Lung (tissue), 12 donors: ENCODE measurements around the gene PCSK6. TPM values are rescaled to one million over a fixed set of nuclear protein-coding genes. Genes with fewer than 3 reads are reported as not detected.

Experiments used
- ATAC-seq: fragments of 200-7000 bp; cut with Tn5 transposase; one replicate; pipeline ENCODE4 v1.9.1; 2020; ENCODE audit warnings: moderate number of reproducible peaks; ENCODE audit not compliant: insufficient read depth, low FRiP score
- DNase-seq, 3 donors: peaks; one replicate each; pipeline ENCODE4 v3.0.0-alpha.2; 2013 to 2017
- H3K27ac ChIP-seq, 2 donors: one replicate each; pipeline ENCODE4 v1.5.1; 2013; ENCODE audit warnings: mild to moderate bottlenecking in 2 of 2, moderate library complexity in 2 of 2, control low read depth in 1 of 2, inconsistent platforms in 1 of 2, low read depth in 1 of 2, low read length in 1 of 2
- H3K27me3 ChIP-seq, 3 donors: one replicate each; pipeline ENCODE4 v1.5.1; 2013; ENCODE audit warnings: low read length in 2 of 3; ENCODE audit not compliant: control insufficient read depth in 3 of 3, insufficient read depth in 3 of 3
- H3K36me3 ChIP-seq, 4 donors: one replicate each; pipeline ENCODE4 v1.5.1; 2013; ENCODE audit warnings: low read length in 4 of 4, mild to moderate bottlenecking in 1 of 4, moderate library complexity in 1 of 4; ENCODE audit not compliant: control insufficient read depth in 4 of 4, insufficient read depth in 4 of 4
- H3K4me1 ChIP-seq, 5 donors: one replicate each; pipeline ENCODE4 v1.5.1; 2013; ENCODE audit warnings: low read length in 5 of 5, mild to moderate bottlenecking in 2 of 5, moderate library complexity in 1 of 5; ENCODE audit not compliant: control insufficient read depth in 5 of 5, insufficient read depth in 5 of 5
- H3K4me3 ChIP-seq: one replicate; pipeline ENCODE4 v1.5.1; 2013; ENCODE audit warnings: mild to moderate bottlenecking, control low read depth, moderate library complexity
- H3K9ac ChIP-seq, 2 donors: one replicate each; pipeline ENCODE4 v1.5.1; 2013; ENCODE audit warnings: low read length in 2 of 2, control low read depth in 1 of 2; ENCODE audit not compliant: insufficient read depth in 1 of 2
- H3K9me3 ChIP-seq, 4 donors: one replicate each; pipeline ENCODE4 v1.5.1; 2013; ENCODE audit warnings: low read length in 3 of 4, mild to moderate bottlenecking in 1 of 4, moderate library complexity in 1 of 4; ENCODE audit not compliant: control insufficient read depth in 4 of 4, insufficient read depth in 3 of 4
- CTCF ChIP-seq: IDR thresholded peaks from 2 replicates; pipeline ENCODE4 v1.5.1; 2012; ENCODE audit warnings: mild to moderate bottlenecking; ENCODE audit errors: control extremely low read depth, extremely low read depth
- WGBS, 2 donors: extraction: QIAGEN DNeasy Blood & Tissue Kit; methylation state at CpG; one replicate each; pipeline ENCODE4 v1.1.7; 2013; 5-methylcytosine and 5-hydroxymethylcytosine counted together
- polyA plus RNA-seq, 2 donors: library from polyadenylated mRNA; stranded (reverse); fragments of 200-250 nt; gene quantifications; one replicate each; pipeline ENCODE4 v1.2.1, GENCODE V29; 2013
- total RNA-seq, 2 donors: library from RNA; depleted of rRNA in 1 of 2; stranded (reverse); fragments of >200 nt in 1 of 2; gene quantifications; one replicate each; pipeline ENCODE4 v1.2.1, GENCODE V29; 2014 to 2021
- donor health status: control.
- donor health status: control.
- donor health status: Bipolar disorder and iron deficiency.
- donor health status: healthy.
- donor health status: DM: yes; HTN: yes; CAD: no.

The PCSK6 gene
- total and polyA plus RNA-seq, 4 donors: 4.6 to 41.0 (median 8.4) TPM

GRCh38 chr15:101393172-101393571 lies 96.3 kb downstream of the PCSK6 start:
- ATAC-seq (no peak), DNase-seq (no peak)
- Histone ChIP-seq H3K27me3 (no peaks in the 10 kb centered on the region), H3K4me1 (no peaks in the 10 kb centered on the region), H3K4me3 (no peak overlapping the region), H3K9me3 (no peaks in the 10 kb centered on the region), H3K27ac (no peak overlapping the region), H3K9ac (no peak overlapping the region), H3K36me3 (peaks cover 0 to 2% (median 0%) of the 10 kb centered on the region in 4 donors)
- 96% methylated on average over 13 of the region's 13 CpGs for WGBS, 2 donors
- TF ChIP-seq CTCF: no peak

GRCh38 chr15:101391981-101392640 lies 97.4 kb downstream of the PCSK6 start:
- Histone ChIP-seq H3K9me3 (no peaks in the 10 kb centered on the region), H3K36me3 (peaks cover 0 to 2% (median 0%) of the 10 kb centered on the region in 4 donors), H3K4me1 (no peaks in the 10 kb centered on the region), H3K4me3 (no peak overlapping the region), H3K9ac (no peak overlapping the region), H3K27me3 (no peaks in the 10 kb centered on the region), H3K27ac (no peak overlapping the region)
- no peak for TF ChIP-seq CTCF
- DNase-seq (no peak), ATAC-seq (no peak)
- WGBS, 2 donors: 62 to 77% methylated on average over 17 of the region's 17 CpGs

GRCh38 chr15:101391431-101391830 lies 98.1 kb downstream of the PCSK6 start:
- TF ChIP-seq CTCF: no peak
- Histone ChIP-seq H3K9me3 (no peaks in the 10 kb centered on the region), H3K4me3 (no peak overlapping the region), H3K4me1 (no peaks in the 10 kb centered on the region), H3K9ac (no peak overlapping the region), H3K27me3 (no peaks in the 10 kb centered on the region), H3K27ac (no peak overlapping the region), H3K36me3 (peaks cover 0 to 2% (median 0%) of the 10 kb centered on the region in 4 donors)
- DNase-seq (no peak), ATAC-seq (no peak)
- WGBS, 2 donors: 84 to 92% methylated on average over 10 of the region's 10 CpGs

GRCh38 chr15:101390462-101390861 lies 99.0 kb downstream of the PCSK6 start:
- WGBS, 2 donors: 82 to 90% methylated on average over 8 of the region's 8 CpGs
- no peaks in the 10 kb centered on the region for H3K27me3 ChIP-seq
- ATAC-seq (no peak), DNase-seq (no peak)
- no peaks in the 10 kb centered on the region for H3K9me3 ChIP-seq
- no peak overlapping the region for H3K27ac ChIP-seq
- H3K4me1 ChIP-seq: no peaks in the 10 kb centered on the region
- H3K36me3 ChIP-seq: peaks cover 0 to 2% (median 0%) of the 10 kb centered on the region in 4 donors
- no peak overlapping the region for H3K4me3 ChIP-seq
- no peak overlapping the region for H3K9ac ChIP-seq
- TF ChIP-seq CTCF: no peak
